Measurements from ENCODE around the gene SLC25A11. TPM values are rescaled to one million over a fixed set of nuclear protein-coding genes. Genes with fewer than 3 reads are reported as not detected.

Gene SLC25A11
- total RNA-seq, 1 experiment from 2014 or later, result 75.1 TPM

DNA sequence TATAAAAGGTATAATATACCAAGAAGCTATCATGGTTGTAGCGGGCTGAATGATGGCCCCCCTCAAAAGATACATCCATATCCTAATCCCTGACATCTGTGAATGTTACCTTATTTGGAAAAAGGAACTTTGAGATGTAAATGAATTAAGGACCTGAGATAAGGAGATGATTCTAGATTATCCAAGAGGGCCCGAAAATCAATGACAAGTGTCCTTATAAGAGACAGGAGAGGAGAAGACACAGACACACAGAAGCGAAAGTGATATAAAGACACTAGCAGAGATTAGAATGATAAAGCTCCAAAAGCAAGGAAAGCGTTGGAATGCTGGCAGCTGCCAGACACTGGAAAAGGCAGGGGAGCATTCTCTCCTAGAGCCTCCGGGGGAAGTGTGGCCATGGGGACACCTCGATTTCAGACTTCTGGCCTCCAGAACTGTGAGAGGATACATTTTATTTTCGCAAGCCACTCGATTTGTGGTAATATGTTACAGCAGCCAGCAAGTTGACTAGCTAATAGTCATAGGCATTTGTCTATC, 20.3 kb downstream of the SLC25A11 start:
- H2AFZ ChIP-seq (ENCODE audit: low read depth, low read length, poor library complexity, severe bottlenecking), result no peak overlapping the region
- no peaks in the 10 kb centered on the region for H3K79me2 ChIP-seq (ENCODE audit: insufficient read depth, low read length)
- RAD21 ChIA-PET (ENCODE audit: low non-redundant PET in 1 of 2, low total read pairs in 2 of 2, uncharacterized antibody in 2 of 2, unreplicated experiment in 2 of 2), result no interaction called here
- BruUV-seq (replicated peaks), result no TSS peak
- no peaks in the 10 kb centered on the region for H3K9me2 ChIP-seq (ENCODE audit: insufficient read depth)
- no peaks in the 10 kb centered on the region for H3K27me3 ChIP-seq (ENCODE audit: insufficient read depth, low read length)
- no peaks in the 10 kb centered on the region for H3K9me3 ChIP-seq (ENCODE audit: control insufficient read depth in 1 of 2, insufficient read depth in 1 of 2, low read depth in 1 of 2, low read length in 2 of 2)
- ATAC-seq, result no peak
- H3K9ac ChIP-seq (ENCODE audit: low read length), result no peak overlapping the region
- intact Hi-C loops (cut with micrococcal nuclease), result loop anchor here (2.0 kb wide), 1 partner anchor 15 kb away; no protein-coding TSS in a partner anchor
- no peaks in the 10 kb centered on the region for H3K4me1 ChIP-seq (ENCODE audit: control insufficient read depth in 1 of 2, insufficient read depth in 2 of 2, low read length in 2 of 2)
- CTCF ChIA-PET, result no interaction called here
- H3K27ac ChIP-seq (ENCODE audit: low read depth, low read length), result no peak overlapping the region
- DNase-seq (ENCODE audit: low read depth, low spot score), result no peak
- no peaks in the 10 kb centered on the region for H3K36me3 ChIP-seq (ENCODE audit: control insufficient read depth in 1 of 2, insufficient read depth in 2 of 2, low read length in 2 of 2)
- H3K4me2 ChIP-seq (ENCODE audit: low read length), result no peak overlapping the region
- no peak for TF ChIP-seq REST (IDR thresholded peaks at IDR 0.05; ENCODE audit: low read depth)
- no peak for TF ChIP-seq YY1 (IDR thresholded peaks at IDR 0.05; ENCODE audit: extremely low read depth, insufficient replicate concordance, low read depth, low read length)
- TF ChIP-seq CTCF (IDR thresholded peaks at IDR 0.05 in 2 of 3, conservative IDR thresholded peaks at IDR 0.05 in 1 of 3; ENCODE audit: borderline replicate concordance in 1 of 3, insufficient read depth in 1 of 3, low read depth in 2 of 3, low read length in 2 of 3), result no peak
- TF ChIP-seq ZBTB33 (IDR thresholded peaks at IDR 0.05; ENCODE audit: extremely low read depth, insufficient replicate concordance, low read length), result no peak
- TF ChIP-seq ZNF274 (IDR thresholded peaks at IDR 0.05; ENCODE audit: low read depth, low read length), result no peak
- TF ChIP-seq SIN3A (IDR thresholded peaks at IDR 0.05; ENCODE audit: low read depth), result no peak
- TF ChIP-seq SP1 (IDR thresholded peaks at IDR 0.05; ENCODE audit: low read depth), result no peak
- TF ChIP-seq EGR1 (IDR thresholded peaks at IDR 0.05; ENCODE audit: low read depth), result no peak
- no peak for TF ChIP-seq EZH2phosphoT487 (IDR thresholded peaks at IDR 0.05; ENCODE audit: borderline replicate concordance)
- no peak for TF ChIP-seq ZFX (IDR thresholded peaks at IDR 0.05)
- no peak for TF ChIP-seq CBX3 (IDR thresholded peaks at IDR 0.05; ENCODE audit: low read depth)
- TF ChIP-seq ELF1 (IDR thresholded peaks at IDR 0.05; ENCODE audit: borderline replicate concordance, low read depth), result no peak
- TF ChIP-seq FOSL1 (IDR thresholded peaks at IDR 0.05; ENCODE audit: low read depth), result no peak
- TF ChIP-seq POLR2A (IDR thresholded peaks at IDR 0.05; ENCODE audit: borderline replicate concordance, extremely low read depth, insufficient read depth, insufficient read length), result no peak
- TF ChIP-seq TCF7L2 (IDR thresholded peaks at IDR 0.05; ENCODE audit: borderline replicate concordance, extremely low read depth, insufficient read depth, insufficient read length), result no peak
- no peak for TF ChIP-seq MAX (IDR thresholded peaks at IDR 0.05)
- TF ChIP-seq RAD21 (IDR thresholded peaks at IDR 0.05; ENCODE audit: low read depth), result no peak
- no peak overlapping the region for H3K4me3 ChIP-seq (replicated peaks in 1 of 2; ENCODE audit: low read depth in 1 of 2, low read length in 2 of 2)
- POLR2A ChIA-PET, result interaction anchor here (1.1 kb wide), 1 partner anchor 20 kb away, joined by 3 read pairs; the partner anchor contains the start of gene SLC25A11
- no peaks in the 10 kb centered on the region for H4K20me1 ChIP-seq (ENCODE audit: insufficient read depth)
